Measurements from ENCODE around the gene ANKRD34A.

ANKRD34A gene

GRCh38 chr1:145985129-145985501, 20.7 kb upstream of the ANKRD34A start:
- Histone ChIP-seq H3K14ac (ENCODE audit: low read length) (no peak overlapping the region), H4K91ac (ENCODE audit: low read depth, low read length, poor library complexity) (no peak overlapping the region), H3K36me3 (replicated peaks in 1 of 2; ENCODE audit: control insufficient read depth in 2 of 2, insufficient read depth in 2 of 2, low read length in 2 of 2) (no peaks in the 10 kb centered on the region), H2BK12ac (ENCODE audit: low read length) (no peak overlapping the region), H2BK120ac (ENCODE audit: low read depth, low read length) (no peak overlapping the region), H3K9me3 (replicated peaks in 1 of 2; ENCODE audit: control insufficient read depth in 2 of 2, insufficient read depth in 1 of 2, low read depth in 1 of 2, low read length in 2 of 2) (no peaks in the 10 kb centered on the region), H3K23ac (ENCODE audit: low read depth, low read length, poor library complexity) (no peak overlapping the region), H3K9ac (ENCODE audit: low read depth, low read length, poor library complexity) (no peak overlapping the region), H2BK5ac (ENCODE audit: low read length) (no peak overlapping the region), H3K27me3 (ENCODE audit: control insufficient read depth in 3 of 3, insufficient read depth in 3 of 3, low read depth in 1 of 3, low read length in 3 of 3) (no peaks in the 10 kb centered on the region), H2AFZ (ENCODE audit: low read length) (peak overlapping the region; percentile 64), H4K8ac (ENCODE audit: low read depth, low read length) (no peak overlapping the region), H3K4me1 (ENCODE audit: control insufficient read depth in 2 of 2, insufficient read depth in 1 of 2, low read depth in 1 of 2, low read length in 2 of 2) (peaks cover 7 to 22% of the 10 kb centered on the region in 2 donors), H3K79me1 (ENCODE audit: low read depth, low read length) (no peaks in the 10 kb centered on the region), H3K4ac (ENCODE audit: low read length) (no peak overlapping the region), H2AK5ac (ENCODE audit: low read depth, low read length) (no peak overlapping the region), H3K4me3 (ENCODE audit: low read length in 2 of 2) (no peak overlapping the region), H3K27ac (replicated peaks; ENCODE audit: low read length) (no peak overlapping the region), H2BK15ac (ENCODE audit: low read length) (no peak overlapping the region), H3K18ac (ENCODE audit: low read length) (no peak overlapping the region), H3K4me2 (ENCODE audit: insufficient read depth, low read length, poor library complexity, severe bottlenecking) (no peak overlapping the region)
- no CpG with 5 or more reads among the region's 2 CpGs for WGBS, 2 donors (ENCODE audit: extremely low coverage in 2 of 2, insufficient read length in 2 of 2, insufficient replicate concordance in 1 of 2)
- no peak for DNase-seq (ENCODE audit: low spot score)

GRCh38 chr1:145983960-145984830, 19.8 kb upstream of the ANKRD34A start:
- no peak overlapping the region for H3K18ac ChIP-seq (ENCODE audit: low read length)
- H3K4ac ChIP-seq (ENCODE audit: low read length), result no peak overlapping the region
- no peak overlapping the region for H3K27ac ChIP-seq (replicated peaks; ENCODE audit: low read length)
- no peaks in the 10 kb centered on the region for H3K9me3 ChIP-seq (replicated peaks in 1 of 2; ENCODE audit: control insufficient read depth in 2 of 2, insufficient read depth in 1 of 2, low read depth in 1 of 2, low read length in 2 of 2)
- H2BK15ac ChIP-seq (ENCODE audit: low read length), result no peak overlapping the region
- no peaks in the 10 kb centered on the region for H3K36me3 ChIP-seq (replicated peaks in 1 of 2; ENCODE audit: control insufficient read depth in 2 of 2, insufficient read depth in 2 of 2, low read length in 2 of 2)
- no peak overlapping the region for H2AFZ ChIP-seq (ENCODE audit: low read length)
- no peaks in the 10 kb centered on the region for H3K79me1 ChIP-seq (ENCODE audit: low read depth, low read length)
- no peak overlapping the region for H3K23ac ChIP-seq (ENCODE audit: low read depth, low read length, poor library complexity)
- peaks cover 11 to 28% of the 10 kb centered on the region in 2 donors for H3K4me1 ChIP-seq (ENCODE audit: control insufficient read depth in 2 of 2, insufficient read depth in 1 of 2, low read depth in 1 of 2, low read length in 2 of 2)
- no peak overlapping the region for H3K14ac ChIP-seq (ENCODE audit: low read length)
- no peak overlapping the region for H3K4me3 ChIP-seq (ENCODE audit: low read length in 2 of 2)
- H3K9ac ChIP-seq (ENCODE audit: low read depth, low read length, poor library complexity), result no peak overlapping the region
- WGBS, 2 donors (ENCODE audit: extremely low coverage in 2 of 2, insufficient read length in 2 of 2, insufficient replicate concordance in 1 of 2), result no CpG with 5 or more reads among the region's 12 CpGs
- H3K27me3 ChIP-seq (ENCODE audit: control insufficient read depth in 3 of 3, insufficient read depth in 3 of 3, low read depth in 1 of 3, low read length in 3 of 3), result no peaks in the 10 kb centered on the region
- no peak overlapping the region for H2BK12ac ChIP-seq (ENCODE audit: low read length)
- no peak overlapping the region for H3K4me2 ChIP-seq (ENCODE audit: insufficient read depth, low read length, poor library complexity, severe bottlenecking)
- H4K91ac ChIP-seq (ENCODE audit: low read depth, low read length, poor library complexity), result no peak overlapping the region
- DNase-seq (ENCODE audit: low spot score), result no peak
- no peak overlapping the region for H2AK5ac ChIP-seq (ENCODE audit: low read depth, low read length)
- no peak overlapping the region for H2BK5ac ChIP-seq (ENCODE audit: low read length)
- H4K8ac ChIP-seq (ENCODE audit: low read depth, low read length), result no peak overlapping the region
- no peak overlapping the region for H2BK120ac ChIP-seq (ENCODE audit: low read depth, low read length)

- H3K9me3 ChIP-seq (replicated peaks in 1 of 2; ENCODE audit: control insufficient read depth in 2 of 2, insufficient read depth in 1 of 2, low read depth in 1 of 2, low read length in 2 of 2), result no peaks in the 10 kb centered on the region
- H2BK120ac ChIP-seq (ENCODE audit: low read depth, low read length), result no peak overlapping the region
- no peak overlapping the region for H2BK12ac ChIP-seq (ENCODE audit: low read length)
- no peak overlapping the region for H3K9ac ChIP-seq (ENCODE audit: low read depth, low read length, poor library complexity)
- H2BK15ac ChIP-seq (ENCODE audit: low read length), result no peak overlapping the region
- H3K4me1 ChIP-seq (ENCODE audit: control insufficient read depth in 2 of 2, insufficient read depth in 1 of 2, low read depth in 1 of 2, low read length in 2 of 2), result peaks cover 16 to 37% of the 10 kb centered on the region in 2 donors
- H4K91ac ChIP-seq (ENCODE audit: low read depth, low read length, poor library complexity), result no peak overlapping the region
- no peak overlapping the region for H3K18ac ChIP-seq (ENCODE audit: low read length)
- no peak overlapping the region for H3K4ac ChIP-seq (ENCODE audit: low read length)
- WGBS, 2 donors (ENCODE audit: extremely low coverage in 2 of 2, insufficient read length in 2 of 2, insufficient replicate concordance in 1 of 2), result no CpG with 5 or more reads among the region's 1 CpG
- no peak overlapping the region for H3K27ac ChIP-seq (replicated peaks; ENCODE audit: low read length)
- H3K4me3 ChIP-seq (ENCODE audit: low read length in 2 of 2), result no peak overlapping the region
- no peaks in the 10 kb centered on the region for H3K79me1 ChIP-seq (ENCODE audit: low read depth, low read length)
- no peak overlapping the region for H2BK5ac ChIP-seq (ENCODE audit: low read length)
- no peak overlapping the region for H2AFZ ChIP-seq (ENCODE audit: low read length)
- no peak for DNase-seq (ENCODE audit: low spot score)
- no peak overlapping the region for H4K8ac ChIP-seq (ENCODE audit: low read depth, low read length)
- H3K36me3 ChIP-seq (replicated peaks in 1 of 2; ENCODE audit: control insufficient read depth in 2 of 2, insufficient read depth in 2 of 2, low read length in 2 of 2), result no peaks in the 10 kb centered on the region
- H2AK5ac ChIP-seq (ENCODE audit: low read depth, low read length), result no peak overlapping the region
- no peak overlapping the region for H3K14ac ChIP-seq (ENCODE audit: low read length)
- no peak overlapping the region for H3K23ac ChIP-seq (ENCODE audit: low read depth, low read length, poor library complexity)
- no peaks in the 10 kb centered on the region for H3K27me3 ChIP-seq (ENCODE audit: control insufficient read depth in 3 of 3, insufficient read depth in 3 of 3, low read depth in 1 of 3, low read length in 3 of 3)
- no peak overlapping the region for H3K4me2 ChIP-seq (ENCODE audit: insufficient read depth, low read length, poor library complexity, severe bottlenecking)
Measured at GRCh38 chr1:145983206-145983675, 18.9 kb upstream of the ANKRD34A start.

- no peak for DNase-seq (ENCODE audit: low spot score)
- no peak overlapping the region for H3K4me2 ChIP-seq (ENCODE audit: insufficient read depth, low read length, poor library complexity, severe bottlenecking)
- no peak overlapping the region for H3K27ac ChIP-seq (replicated peaks; ENCODE audit: low read length)
- no peak overlapping the region for H3K18ac ChIP-seq (ENCODE audit: low read length)
- WGBS, 2 donors (ENCODE audit: extremely low coverage in 2 of 2, insufficient read length in 2 of 2, insufficient replicate concordance in 1 of 2), result no CpG with 5 or more reads among the region's 6 CpGs
- no peak overlapping the region for H2BK15ac ChIP-seq (ENCODE audit: low read length)
- H3K9ac ChIP-seq (ENCODE audit: low read depth, low read length, poor library complexity), result no peak overlapping the region
- no peak overlapping the region for H2AK5ac ChIP-seq (ENCODE audit: low read depth, low read length)
- H3K4me1 ChIP-seq (ENCODE audit: control insufficient read depth in 2 of 2, insufficient read depth in 1 of 2, low read depth in 1 of 2, low read length in 2 of 2), result peaks cover 16 to 44% of the 10 kb centered on the region in 2 donors
- H2BK5ac ChIP-seq (ENCODE audit: low read length), result no peak overlapping the region
- H3K4ac ChIP-seq (ENCODE audit: low read length), result no peak overlapping the region
- no peaks in the 10 kb centered on the region for H3K27me3 ChIP-seq (ENCODE audit: control insufficient read depth in 3 of 3, insufficient read depth in 3 of 3, low read depth in 1 of 3, low read length in 3 of 3)
- H3K9me3 ChIP-seq (replicated peaks in 1 of 2; ENCODE audit: control insufficient read depth in 2 of 2, insufficient read depth in 1 of 2, low read depth in 1 of 2, low read length in 2 of 2), result no peaks in the 10 kb centered on the region
- H2BK120ac ChIP-seq (ENCODE audit: low read depth, low read length), result no peak overlapping the region
- H3K4me3 ChIP-seq (ENCODE audit: low read length in 2 of 2), result no peak overlapping the region
- H3K36me3 ChIP-seq (replicated peaks in 1 of 2; ENCODE audit: control insufficient read depth in 2 of 2, insufficient read depth in 2 of 2, low read length in 2 of 2), result no peaks in the 10 kb centered on the region
- no peak overlapping the region for H3K23ac ChIP-seq (ENCODE audit: low read depth, low read length, poor library complexity)
- H2BK12ac ChIP-seq (ENCODE audit: low read length), result no peak overlapping the region
- H4K8ac ChIP-seq (ENCODE audit: low read depth, low read length), result no peak overlapping the region
- no peak overlapping the region for H4K91ac ChIP-seq (ENCODE audit: low read depth, low read length, poor library complexity)
- H3K14ac ChIP-seq (ENCODE audit: low read length), result no peak overlapping the region
- no peaks in the 10 kb centered on the region for H3K79me1 ChIP-seq (ENCODE audit: low read depth, low read length)
- no peak overlapping the region for H2AFZ ChIP-seq (ENCODE audit: low read length)
Measured at GRCh38 chr1:145982010-145982723, 17.8 kb upstream of the ANKRD34A start.

All from neuronal stem cell (in vitro differentiated cells).